Measurements from ENCODE around the gene WDR38. TPM values are rescaled to one million over a fixed set of nuclear protein-coding genes. Genes with fewer than 3 reads are reported as not detected.
A peak's percentile ranks its signal among the peaks of the same experiment; 100 is the strongest.

The WDR38 gene
- total RNA-seq, 4 donors from 2014 or later = 0.39 TPM; not detected in 3

DNA sequence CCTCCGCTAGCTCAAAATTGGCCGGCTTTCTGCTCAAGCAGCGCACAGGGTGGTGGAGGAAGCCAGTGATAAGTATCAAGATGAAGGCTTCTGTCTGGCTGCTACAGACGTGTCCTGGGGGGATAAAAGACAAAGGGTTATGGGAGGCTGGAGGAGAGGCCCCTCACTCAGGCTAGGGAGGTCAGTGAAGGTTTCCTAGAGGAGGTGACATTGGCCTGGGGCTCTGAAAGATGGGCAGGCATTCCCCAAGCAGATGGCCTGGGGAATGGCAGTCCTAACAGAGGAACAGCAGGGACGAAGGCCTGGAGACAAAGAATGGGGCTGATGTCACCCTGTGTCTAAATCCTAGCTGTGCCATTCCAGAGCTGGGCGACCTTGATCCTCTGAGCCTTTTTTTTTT, 44.0 kb upstream of the WDR38 start:
- Histone ChIP-seq H3K36me3 (peaks cover 0 to 37% (median 0%) of the 10 kb centered on the region in 3 donors), H3K9me3 (no peaks in the 10 kb centered on the region), H3K4me3 (no peak overlapping the region), H3K27me3 (no peaks in the 10 kb centered on the region), H3K27ac (peak overlapping the region in 1 of 4 donors; percentile 19), H3K4me1 (peaks cover 0 to 40% (median 31%) of the 10 kb centered on the region in 4 donors)
- DNase-seq (ENCODE audit: low spot score in 2 of 2) = no peak
- 86 to 95% methylated on average over 6 of the region's 6 CpGs for WGBS, 2 donors
- no peak for TF ChIP-seq EP300 (IDR thresholded peaks at IDR 0.05)
- TF ChIP-seq POLR2A (IDR thresholded peaks at IDR 0.05) = no peak
- TF ChIP-seq, protein P1, sequence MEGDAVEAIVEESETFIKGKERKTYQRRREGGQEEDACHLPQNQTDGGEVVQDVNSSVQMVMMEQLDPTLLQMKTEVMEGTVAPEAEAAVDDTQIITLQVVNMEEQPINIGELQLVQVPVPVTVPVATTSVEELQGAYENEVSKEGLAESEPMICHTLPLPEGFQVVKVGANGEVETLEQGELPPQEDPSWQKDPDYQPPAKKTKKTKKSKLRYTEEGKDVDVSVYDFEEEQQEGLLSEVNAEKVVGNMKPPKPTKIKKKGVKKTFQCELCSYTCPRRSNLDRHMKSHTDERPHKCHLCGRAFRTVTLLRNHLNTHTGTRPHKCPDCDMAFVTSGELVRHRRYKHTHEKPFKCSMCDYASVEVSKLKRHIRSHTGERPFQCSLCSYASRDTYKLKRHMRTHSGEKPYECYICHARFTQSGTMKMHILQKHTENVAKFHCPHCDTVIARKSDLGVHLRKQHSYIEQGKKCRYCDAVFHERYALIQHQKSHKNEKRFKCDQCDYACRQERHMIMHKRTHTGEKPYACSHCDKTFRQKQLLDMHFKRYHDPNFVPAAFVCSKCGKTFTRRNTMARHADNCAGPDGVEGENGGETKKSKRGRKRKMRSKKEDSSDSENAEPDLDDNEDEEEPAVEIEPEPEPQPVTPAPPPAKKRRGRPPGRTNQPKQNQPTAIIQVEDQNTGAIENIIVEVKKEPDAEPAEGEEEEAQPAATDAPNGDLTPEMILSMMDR (IDR thresholded peaks at IDR 0.05) = no peak

DNA sequence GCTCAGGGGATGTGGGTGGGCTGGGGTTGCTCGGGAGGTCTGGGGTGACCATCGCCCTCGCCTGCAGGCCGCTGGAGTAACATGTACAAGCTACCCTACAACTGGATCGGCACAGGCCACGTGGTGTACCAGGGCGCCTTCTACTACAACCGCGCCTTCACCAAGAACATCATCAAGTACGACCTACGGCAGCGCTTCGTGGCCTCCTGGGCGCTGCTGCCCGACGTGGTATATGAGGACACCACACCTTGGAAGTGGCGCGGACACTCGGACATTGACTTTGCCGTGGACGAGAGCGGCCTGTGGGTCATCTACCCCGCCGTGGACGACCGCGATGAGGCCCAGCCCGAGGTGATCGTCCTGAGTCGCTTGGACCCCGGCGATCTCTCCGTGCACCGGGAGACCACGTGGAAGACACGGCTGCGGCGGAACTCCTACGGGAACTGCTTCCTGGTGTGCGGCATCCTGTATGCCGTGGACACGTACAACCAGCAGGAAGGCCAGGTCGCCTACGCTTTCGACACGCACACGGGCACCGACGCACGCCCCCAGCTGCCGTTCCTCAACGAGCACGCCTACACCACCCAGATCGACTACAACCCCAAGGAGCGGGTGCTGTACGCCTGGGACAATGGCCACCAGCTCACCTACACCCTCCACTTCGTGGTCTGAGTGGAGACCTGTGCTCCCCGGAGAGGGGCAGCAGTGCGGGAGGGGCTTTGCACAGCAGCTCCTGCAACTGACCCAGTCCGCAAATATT, 43.3 kb upstream of the WDR38 start:
- H3K36me3 ChIP-seq = peaks cover 0 to 30% (median 0%) of the 10 kb centered on the region in 3 donors
- no peak overlapping the region for H3K4me3 ChIP-seq
- H3K27me3 ChIP-seq = no peaks in the 10 kb centered on the region
- no peak for DNase-seq (ENCODE audit: low spot score in 2 of 2)
- TF ChIP-seq, protein P1 (IDR thresholded peaks at IDR 0.05) = no peak
- TF ChIP-seq POLR2A (IDR thresholded peaks at IDR 0.05) (no peak), EP300 (IDR thresholded peaks at IDR 0.05) (no peak)
- H3K27ac ChIP-seq = peak overlapping the region in 2 of 4 donors; percentile 87 to 93
- H3K4me1 ChIP-seq = peaks cover 0 to 44% (median 33%) of the 10 kb centered on the region in 4 donors
- H3K9me3 ChIP-seq = no peaks in the 10 kb centered on the region
- WGBS, 2 donors = 94 to 95% methylated on average over 55 to 56 of the region's 60 CpGs

DNA sequence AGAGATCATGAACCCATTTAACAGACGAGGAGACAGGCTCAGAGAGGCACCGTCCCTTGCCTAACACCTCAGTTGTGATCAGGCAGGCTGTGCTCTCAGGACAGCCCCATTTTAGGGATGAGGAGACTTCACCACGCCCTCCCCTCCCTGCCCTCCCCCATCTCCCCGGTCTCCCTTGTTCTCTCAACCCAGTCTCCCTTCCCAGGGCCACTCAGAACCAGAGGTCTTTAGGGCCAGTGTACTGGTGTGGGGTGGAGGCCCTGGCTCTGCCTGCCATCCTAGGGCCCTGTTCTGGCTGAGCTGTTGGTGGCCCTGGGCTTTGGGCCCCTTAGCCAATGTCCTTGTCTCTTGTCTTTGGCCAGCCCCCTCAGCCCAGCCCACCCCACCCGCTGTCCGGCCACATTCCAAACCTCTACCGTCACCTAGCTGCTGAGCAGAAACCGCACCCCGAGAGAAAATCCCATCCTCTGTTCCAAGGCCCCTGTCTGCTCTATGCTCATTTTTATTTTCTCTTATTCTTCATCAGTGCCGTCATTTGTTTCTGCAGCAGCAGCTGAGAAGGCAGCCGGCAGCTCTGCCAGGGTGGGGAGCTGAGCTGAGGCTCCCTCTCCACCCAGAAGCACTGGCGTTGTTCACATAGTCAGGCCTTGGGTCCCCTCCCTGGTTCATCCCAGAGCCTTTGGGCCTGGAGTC, 42.5 kb upstream of the WDR38 start:
- TF ChIP-seq EP300 (IDR thresholded peaks at IDR 0.05) (peak in 1 of 2 donors; percentile 55), POLR2A (IDR thresholded peaks at IDR 0.05) (no peak)
- TF ChIP-seq, protein P1 (IDR thresholded peaks at IDR 0.05) = no peak
- no peak overlapping the region for H3K4me3 ChIP-seq
- H3K27me3 ChIP-seq = no peaks in the 10 kb centered on the region
- H3K36me3 ChIP-seq = peaks cover 0 to 25% (median 0%) of the 10 kb centered on the region in 3 donors
- DNase-seq (ENCODE audit: low spot score in 2 of 2) = no peak
- peak overlapping the region; percentile 50 to 93 (median 76) for H3K27ac ChIP-seq
- H3K9me3 ChIP-seq = no peaks in the 10 kb centered on the region
- 30 to 33% methylated on average over 12 of the region's 12 CpGs for WGBS, 2 donors
- H3K4me1 ChIP-seq = peaks cover 0 to 44% (median 33%) of the 10 kb centered on the region in 4 donors

DNA sequence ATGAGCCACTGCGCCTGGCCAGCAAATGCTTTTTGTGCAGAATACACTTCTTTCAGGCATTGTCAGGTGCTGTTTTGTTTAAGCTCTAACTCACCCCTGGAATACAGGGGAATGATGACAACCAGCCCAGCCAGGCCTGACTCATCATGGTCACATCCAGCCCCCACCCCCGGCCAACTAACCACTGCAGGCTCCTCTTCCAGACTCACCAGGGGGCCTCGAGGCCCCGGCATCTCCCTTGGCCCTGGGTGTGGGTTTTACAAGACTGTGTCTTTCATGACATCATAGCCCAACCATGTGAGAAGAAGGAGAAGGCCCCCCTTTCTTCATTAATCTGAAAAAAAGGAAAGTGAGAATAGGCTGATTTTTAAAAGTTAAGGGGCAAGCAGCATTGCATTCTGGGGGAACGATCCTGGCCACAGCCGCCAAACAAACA, 40.8 kb upstream of the WDR38 start:
- WGBS, 2 donors = 28 to 43% methylated on average over 6 of the region's 6 CpGs
- Histone ChIP-seq H3K36me3 (peaks cover 0 to 25% (median 0%) of the 10 kb centered on the region in 3 donors), H3K27me3 (no peaks in the 10 kb centered on the region), H3K4me3 (no peak overlapping the region), H3K27ac (peak overlapping the region; percentile 50 to 93 (median 76)), H3K9me3 (no peaks in the 10 kb centered on the region), H3K4me1 (peaks cover 0 to 44% (median 33%) of the 10 kb centered on the region in 4 donors)
- peak; percentile 33 to 34 for DNase-seq (ENCODE audit: low spot score in 2 of 2)
- TF ChIP-seq EP300 (IDR thresholded peaks at IDR 0.05) (peak in 1 of 2 donors; percentile 47), POLR2A (IDR thresholded peaks at IDR 0.05) (no peak)
- TF ChIP-seq, protein P1 (IDR thresholded peaks at IDR 0.05) = no peak

DNA sequence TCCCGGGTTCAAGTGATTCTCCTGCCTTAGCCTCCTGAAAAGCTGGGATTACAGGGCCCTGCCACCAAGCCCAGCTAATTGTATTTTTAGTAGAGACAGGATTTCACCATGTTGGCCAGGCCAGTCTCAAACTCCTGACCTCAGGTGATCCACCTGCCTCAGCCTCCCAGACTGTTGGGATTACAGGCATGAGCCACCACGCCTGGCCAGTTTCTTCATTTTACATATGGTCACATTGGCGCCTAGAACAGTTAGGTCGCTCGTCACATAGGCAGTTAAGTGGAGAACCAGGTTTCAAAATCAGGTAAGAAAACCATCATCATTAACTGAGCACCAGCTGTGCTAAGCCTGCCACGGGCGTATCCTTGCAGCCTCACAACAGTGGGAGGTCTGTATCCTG, 40.2 kb upstream of the WDR38 start:
- H3K27ac ChIP-seq = peak overlapping the region; percentile 50 to 93 (median 76)
- TF ChIP-seq POLR2A (IDR thresholded peaks at IDR 0.05) = no peak
- TF ChIP-seq, protein P1 (IDR thresholded peaks at IDR 0.05) = no peak
- TF ChIP-seq EP300 (IDR thresholded peaks at IDR 0.05) = no peak

More for the DNA sequence above, 40.2 kb upstream of the WDR38 start:
- H3K27me3 ChIP-seq = no peaks in the 10 kb centered on the region
- H3K4me3 ChIP-seq = no peak overlapping the region
- H3K36me3 ChIP-seq = peaks cover 0 to 25% (median 0%) of the 10 kb centered on the region in 3 donors
- peaks cover 0 to 44% (median 33%) of the 10 kb centered on the region in 4 donors for H3K4me1 ChIP-seq
- H3K9me3 ChIP-seq = no peaks in the 10 kb centered on the region
- 64 to 72% methylated on average over 7 of the region's 7 CpGs for WGBS, 2 donors
- DNase-seq (ENCODE audit: low spot score in 2 of 2) = no peak
